HepG2 (cell line): ENCODE data around the gene HRH3. TPM values are rescaled to one million over a fixed set of nuclear protein-coding genes. Genes with fewer than 3 reads are reported as not detected.

ENCODE experiments used
- ATAC-seq: fragments of 200-7000 bp; cut with Tn5 transposase; 3 replicates; pipeline ENCODE4 v1.9.1; 2020; ENCODE audit warnings: mild to moderate bottlenecking, moderate library complexity
- BruUV-seq: library from RNA; stranded (reverse); fragments of 400-500 nt; replicated peaks from 2 replicates; lab custom pipeline; 2021; lab: Mats Ljungman, UMichigan
- CTCF ChIA-PET: fragments of 300-600 bp; formaldehyde crosslinking; extraction: SDS; loops from one replicate; lab custom pipeline; 2021; ENCODE audit warnings: low total read pairs, inconsistent platforms, low intra/inter-chr PET ratio; lab: Yijun Ruan, JAX
- POLR2A ChIA-PET: fragments of 350-600 bp; sonication (Branson Sonifier 250); formaldehyde crosslinking; loops from one replicate; lab custom pipeline; 2020; ENCODE audit warnings: antibody characterized with exemption, inconsistent platforms; lab: Yijun Ruan, JAX
- DNase-seq: peaks from one replicate; pipeline ENCODE4 v3.0.0-alpha.2; 2015; ENCODE audit warnings: low spot score
- FAIRE-seq: peaks from 3 replicates; lab custom pipeline; 2011; peaks lifted over from hg19 to GRCh38; lab: Jason Lieb, UNC
- H2AFZ ChIP-seq: one replicate; pipeline ENCODE4 v1.6.1; 2011; ENCODE audit warnings: low read length, inconsistent platforms
- H3K27ac ChIP-seq: fragments of 300-600 bp; 3 replicates; pipeline ENCODE4 v1.8.0; 2011; ENCODE audit warnings: mixed run types, mild to moderate bottlenecking, mixed read lengths, low read length, inconsistent platforms; ENCODE audit not compliant: insufficient read depth; ENCODE audit errors: extremely low read length
- H3K27me3 ChIP-seq, 2 experiments: fragments of 200-600 bp in 1 of 2; 2 replicates in 1 of 2; 3 replicates in 1 of 2; pipeline versions ENCODE4 v1.6.0 to v1.8.0; 2011; ENCODE audit warnings: low read length in 2 of 2, mild to moderate bottlenecking in 2 of 2, moderate library complexity in 2 of 2, inconsistent platforms in 1 of 2; ENCODE audit not compliant: insufficient read depth in 2 of 2, control insufficient read depth in 1 of 2
- H3K36me3 ChIP-seq, 2 experiments: fragments of 200-600 bp in 1 of 2; replicated peaks in 1 of 2; 2 replicates in 1 of 2; 3 replicates in 1 of 2; pipeline versions ENCODE4 v1.5.1 to v1.8.0; 2011; ENCODE audit warnings: low read length in 2 of 2, inconsistent platforms in 1 of 2; ENCODE audit not compliant: insufficient read depth in 2 of 2, control insufficient read depth in 1 of 2
- H3K4me1 ChIP-seq: 2 replicates; pipeline ENCODE4 v1.5.1; 2012; ENCODE audit warnings: low read length, inconsistent platforms; ENCODE audit not compliant: insufficient read depth
- H3K4me2 ChIP-seq: 2 replicates; pipeline ENCODE4 v1.6.0; 2011; ENCODE audit warnings: low read depth, low read length, inconsistent platforms
- H3K4me3 ChIP-seq, 3 experiments: fragments of 200-600 bp in 1 of 3; sonication (generic), shearing (Covaris generic) in 1 of 3; replicated peaks in 1 of 3; 2 replicates each; pipeline ENCODE4 v1.5.1; 2011 to 2016; ENCODE audit warnings: low read length in 3 of 3, inconsistent platforms in 2 of 3, low read depth in 2 of 3, mild to moderate bottlenecking in 2 of 3, control low read depth in 1 of 3, mixed read lengths in 1 of 3; ENCODE audit not compliant: insufficient read depth in 1 of 3
- H3K79me2 ChIP-seq: one replicate; pipeline ENCODE4 v1.6.1; 2011; ENCODE audit warnings: low read length, inconsistent platforms; ENCODE audit not compliant: insufficient read depth
- H3K9ac ChIP-seq: 2 replicates; pipeline ENCODE4 v1.6.0; 2011; ENCODE audit warnings: mild to moderate bottlenecking, low read depth, low read length, inconsistent platforms; ENCODE audit not compliant: insufficient read depth
- H3K9me3 ChIP-seq: 2 replicates; pipeline ENCODE4 v1.5.1; 2012; ENCODE audit warnings: mild to moderate bottlenecking, low read length
- H4K20me1 ChIP-seq: 2 replicates; pipeline ENCODE4 v1.6.0; 2011; ENCODE audit warnings: inconsistent platforms, mild to moderate bottlenecking, low read length, moderate library complexity; ENCODE audit not compliant: insufficient read depth
- AGO2 ChIP-seq: fragments of 200-400 bp; formaldehyde crosslinking; optimal IDR thresholded peaks from 2 replicates; pipeline ENCODE3; 2017; ENCODE audit warnings: mild to moderate bottlenecking, low read depth, low read length, moderate library complexity
- GTF3A ChIP-seq: sonication (generic); formaldehyde crosslinking; conservative IDR thresholded peaks from 2 replicates; pipeline ENCODE4 v1.4.0; 2020; ENCODE audit warnings: mild to moderate bottlenecking, missing genetic modification reagents
- HINFP ChIP-seq: sonication (generic); formaldehyde crosslinking; IDR thresholded peaks from 2 replicates; pipeline ENCODE4 v1.4.0; 2020; ENCODE audit warnings: low read depth, mild to moderate bottlenecking, missing genetic modification reagents
- MED13 ChIP-seq: sonication (generic); formaldehyde crosslinking; IDR thresholded peaks from 2 replicates; pipeline ENCODE4 v1.5.0; 2020; ENCODE audit warnings: missing genetic modification reagents
- PHF21A ChIP-seq: sonication (generic); formaldehyde crosslinking; IDR thresholded peaks from 2 replicates; pipeline ENCODE4 v1.5.0; 2020; ENCODE audit warnings: mild to moderate bottlenecking, missing genetic modification reagents
- RAD21 ChIP-seq: fragments of 450-650 bp; formaldehyde crosslinking; IDR thresholded peaks from 2 replicates; pipeline ENCODE4 v1.5.0; 2020; ENCODE audit warnings: mild to moderate bottlenecking
- ZBTB7B ChIP-seq: sonication (generic); formaldehyde crosslinking; IDR thresholded peaks from 2 replicates; pipeline ENCODE4 v1.4.0; 2020; ENCODE audit warnings: missing genetic modification reagents
- ZNF737 ChIP-seq: sonication (generic); formaldehyde crosslinking; IDR thresholded peaks from 2 replicates; pipeline ENCODE4 v1.5.0; 2020; ENCODE audit warnings: missing genetic modification reagents, mild to moderate bottlenecking, borderline replicate concordance
- WGBS: methylation state at CpG from one replicate; pipeline ENCODE4 v1.1.6; 2017; ENCODE audit warnings: low lambda C conversion rate; 5-methylcytosine and 5-hydroxymethylcytosine counted together
- in situ Hi-C: cut with HindIII; loops from 2 replicates; pipeline ENCODE4 v1.10.0; 2017; ENCODE audit warnings: low pct_unique_long_range_greater_than_20kb; ENCODE audit not compliant: extremely low pct_ligation_motif_present
- intact Hi-C: fragments of 100-400 bp; cut with micrococcal nuclease; formaldehyde crosslinking; loops from one replicate; pipeline ENCODE4 v1.10.0; 2022; ENCODE audit not compliant: unreplicated experiment
- polyA plus RNA-seq, 8 experiments: library from polyadenylated mRNA; depleted of rRNA in 3 of 8; stranded (reverse) in 7 of 8; unstranded in 1 of 8; fragments of >200 nt; fragmentation: Illumina TruSeq in 4 of 8; extraction: Trizol in 4 of 8; gene quantifications; 2 replicates each; pipeline versions ENCODE4 v1.2.1 to v1.2.3, GENCODE V29; 2011 to 2016; ENCODE audit warnings: low read depth in 4 of 8, missing spikeins in 1 of 8, mixed read lengths in 1 of 8; ENCODE audit not compliant: insufficient read depth in 1 of 8
- total RNA-seq, 5 experiments: library from RNA; depleted of rRNA; stranded (reverse); fragments of >200 nt; fragmentation: Illumina TruSeq; extraction: Trizol; gene quantifications; 2 replicates each; pipeline ENCODE4 v1.2.3, GENCODE V29; 2016; ENCODE audit warnings: low read depth in 1 of 5
- TF ChIP-seq, protein P1 (sequence below): sonication (generic); formaldehyde crosslinking; IDR thresholded peaks from 2 replicates; pipeline ENCODE4 v1.4.0; 2020; ENCODE audit warnings: missing genetic modification reagents, borderline replicate concordance

HRH3 gene
- total and polyA plus RNA-seq, 2 of the 13 experiments (the other 11 are each of a cell fraction or from before 2014, with no cell fraction given): 0.18 TPM; not detected in 1

DNA sequence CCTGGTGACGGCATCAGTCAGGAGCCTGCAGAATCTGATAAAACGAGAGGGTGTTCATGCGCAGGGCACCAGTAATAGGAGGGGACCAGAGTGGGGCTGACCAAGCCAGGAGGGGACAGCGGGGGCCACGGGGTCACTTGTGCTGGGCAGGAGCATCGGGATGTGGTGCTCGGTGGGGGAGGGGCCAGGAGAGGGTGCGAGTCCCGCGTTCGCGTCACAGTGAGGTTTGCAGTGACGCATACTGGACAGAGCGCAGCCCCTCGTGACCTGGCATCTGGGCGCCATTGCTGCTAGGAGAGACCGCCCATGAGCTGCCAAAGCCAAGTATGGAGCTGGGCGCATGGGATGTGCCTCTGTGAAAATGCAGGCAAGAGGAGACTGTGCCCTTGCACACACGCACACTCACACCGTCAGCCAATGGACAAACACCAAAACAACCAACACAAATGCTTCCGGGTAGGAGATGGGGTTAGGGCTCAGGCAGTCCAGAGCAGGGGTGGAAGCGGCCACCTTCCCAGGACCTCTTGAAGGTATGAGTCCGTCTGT, 51.1 kb downstream of the HRH3 start:
- FAIRE-seq: no peak
- no peaks in the 10 kb centered on the region for H3K79me2 ChIP-seq
- H3K27me3 ChIP-seq: no peaks in the 10 kb centered on the region

More for the DNA sequence above, 51.1 kb downstream of the HRH3 start:
- peaks cover 40 to 64% of the 10 kb centered on the region in 2 experiments; a peak in 4 of 5 replicates for H3K36me3 ChIP-seq
- in situ Hi-C loops: no loop called here
- ChIA-PET CTCF (no interaction called here), POLR2A (no interaction called here)
- ATAC-seq: no peak
- no peaks in the 10 kb centered on the region for H3K9me3 ChIP-seq
- no peak overlapping the region for H3K9ac ChIP-seq
- no peak overlapping the region for H3K4me3 ChIP-seq
- intact Hi-C loops: no loop called here
- TF ChIP-seq AGO2: peak; percentile 68
- TF ChIP-seq GTF3A (CRISPR knock-in tag): no peak
- TF ChIP-seq MED13 (CRISPR knock-in tag): no peak
- no peak for TF ChIP-seq PHF21A
- no peak for TF ChIP-seq ZBTB7B (CRISPR knock-in tag)
- no peak for TF ChIP-seq HINFP
- TF ChIP-seq RAD21 (CRISPR knock-in tag): no peak
- TF ChIP-seq, protein P1, sequence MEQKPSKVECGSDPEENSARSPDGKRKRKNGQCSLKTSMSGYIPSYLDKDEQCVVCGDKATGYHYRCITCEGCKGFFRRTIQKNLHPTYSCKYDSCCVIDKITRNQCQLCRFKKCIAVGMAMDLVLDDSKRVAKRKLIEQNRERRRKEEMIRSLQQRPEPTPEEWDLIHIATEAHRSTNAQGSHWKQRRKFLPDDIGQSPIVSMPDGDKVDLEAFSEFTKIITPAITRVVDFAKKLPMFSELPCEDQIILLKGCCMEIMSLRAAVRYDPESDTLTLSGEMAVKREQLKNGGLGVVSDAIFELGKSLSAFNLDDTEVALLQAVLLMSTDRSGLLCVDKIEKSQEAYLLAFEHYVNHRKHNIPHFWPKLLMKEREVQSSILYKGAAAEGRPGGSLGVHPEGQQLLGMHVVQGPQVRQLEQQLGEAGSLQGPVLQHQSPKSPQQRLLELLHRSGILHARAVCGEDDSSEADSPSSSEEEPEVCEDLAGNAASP: no peak
- 0 out of 2 replicates have a peak, but pooled peaks have one; percentile 35 for TF ChIP-seq ZNF737
- TF ChIP-seq, all 625 proteins: peak for 2
- Histone ChIP-seq H3K27ac (no peak overlapping the region), H3K4me2 (no peak overlapping the region), H2AFZ (no peak overlapping the region), H4K20me1 (no peaks in the 10 kb centered on the region), H3K4me1 (no peaks in the 10 kb centered on the region)
- no peak for DNase-seq
- no TSS peak for BruUV-seq
- 97% methylated on average over 23 of the region's 23 CpGs for WGBS
